Activated CD8-positive, alpha-beta T cell treated with anti-CD3 and anti-CD28 coated beads for 36 hours (primary cell): Measurements from ENCODE around the gene LMNTD1. TPM values are rescaled to one million over a fixed set of nuclear protein-coding genes. Genes with fewer than 3 reads are reported as not detected.
A peak's percentile ranks its signal among the peaks of the same experiment; 100 is the strongest.

Experiments
- ATAC-seq: fragments of 200-7000 bp; cut with Tn5 transposase; one replicate; pipeline ENCODE4 v1.10.0; 2021; ENCODE audit warnings: mild to moderate bottlenecking, moderate library complexity
- CTCF ChIA-PET: fragments of 350-600 bp; sonication (Branson Sonifier 250); formaldehyde crosslinking; loops from one replicate; lab custom pipeline; 2021; ENCODE audit warnings: antibody characterized with exemption; lab: Charles Lee
- POLR2A ChIA-PET: fragments of 350-600 bp; sonication (Branson Sonifier 250); formaldehyde crosslinking; loops from one replicate; lab custom pipeline; 2021; ENCODE audit warnings: antibody characterized with exemption; lab: Charles Lee
- DNase-seq: peaks from one replicate; pipeline ENCODE4 v3.0.0-alpha.2; 2020
- H3K27ac Mint-ChIP-seq: one replicate; pipeline ENCODE4 v1.8.0; 2021; ENCODE audit warnings: mild to moderate bottlenecking, mixed read lengths
- H3K27me3 Mint-ChIP-seq: one replicate; pipeline ENCODE4 v1.8.0; 2021; ENCODE audit warnings: mixed read lengths
- H3K36me3 Mint-ChIP-seq: one replicate; pipeline ENCODE4 v1.8.0; 2021; ENCODE audit warnings: low read depth, mixed read lengths
- H3K4me1 Mint-ChIP-seq: one replicate; pipeline ENCODE4 v1.8.0; 2021; ENCODE audit warnings: low read depth, mixed read lengths
- H3K4me3 Mint-ChIP-seq: one replicate; pipeline ENCODE4 v1.8.0; 2021; ENCODE audit warnings: mild to moderate bottlenecking, moderate library complexity, mixed read lengths
- H3K9me3 Mint-ChIP-seq: one replicate; pipeline ENCODE4 v1.8.0; 2021; ENCODE audit warnings: mixed read lengths
- CTCF ChIP-seq: fragments of 200-600 bp; IDR thresholded peaks from one replicate; pipeline ENCODE4 v1.8.0; 2022; ENCODE audit warnings: antibody characterized with exemption, mild to moderate bottlenecking
- intact Hi-C: fragments of 100-400 bp; cut with micrococcal nuclease; formaldehyde crosslinking; loops from one replicate; pipeline ENCODE4 v1.10.0; 2022
- total RNA-seq, 2 experiments: library from RNA; stranded (reverse); gene quantifications; one replicate each; pipeline ENCODE4 v1.2.3, GENCODE V29; 2021

LMNTD1 gene
- total RNA-seq, 2 experiments from 2014 or later: not detected

- Mint-ChIP-seq H3K4me3 (peak overlapping the region; percentile 35), H3K36me3 (no peaks in the 10 kb centered on the region), H3K27ac (no peak overlapping the region), H3K27me3 (no peaks in the 10 kb centered on the region), H3K4me1 (peaks cover 5% of the 10 kb centered on the region), H3K9me3 (no peaks in the 10 kb centered on the region)
- DNase-seq (peak; percentile 32), ATAC-seq (peak; percentile 67)
- POLR2A ChIA-PET: interaction anchor here (0.6 kb wide), 1 partner anchor 1237 kb away, joined by 3 read pairs; no protein-coding TSS in a partner anchor
- TF ChIP-seq CTCF: peak; percentile 77
- CTCF ChIA-PET: interaction anchor here (0.6 to 2.3 kb wide), 43 partner anchors 10 to 595 kb away, joined by 3 to 10 read pairs (median 3); no protein-coding TSS in a partner anchor
- intact Hi-C loops: loop anchor here (5.0 to 10.0 kb wide), 2 partner anchors 118 to 591 kb away; partner anchors contain the start of gene LMNTD1
Observed at GRCh38 chr12:25436206-25437030, 116.7 kb downstream of the LMNTD1 start.

GRCh38 chr12:25435431-25435830 is 117.7 kb downstream of the LMNTD1 start:
- DNase-seq (no peak), ATAC-seq (no peak)
- CTCF ChIA-PET: interaction anchor here (0.8 to 2.3 kb wide), 16 partner anchors 11 to 597 kb away, joined by 3 to 10 read pairs (median 6); no protein-coding TSS in a partner anchor
- no peak overlapping the region for H3K4me3 Mint-ChIP-seq
- no peaks in the 10 kb centered on the region for H3K36me3 Mint-ChIP-seq
- H3K9me3 Mint-ChIP-seq: no peaks in the 10 kb centered on the region
- intact Hi-C loops: loop anchor here (5.0 to 10.0 kb wide), 2 partner anchors 119 to 592 kb away; partner anchors contain the start of gene LMNTD1
- no peaks in the 10 kb centered on the region for H3K27me3 Mint-ChIP-seq
- no peak overlapping the region for H3K27ac Mint-ChIP-seq
- POLR2A ChIA-PET: no interaction called here
- peaks cover 5% of the 10 kb centered on the region for H3K4me1 Mint-ChIP-seq
- no peak for TF ChIP-seq CTCF

GRCh38 chr12:25434515-25434914 is 118.6 kb downstream of the LMNTD1 start:
- no peak for TF ChIP-seq CTCF
- Mint-ChIP-seq H3K4me3 (no peak overlapping the region), H3K27me3 (no peaks in the 10 kb centered on the region), H3K36me3 (no peaks in the 10 kb centered on the region), H3K4me1 (peaks cover 7% of the 10 kb centered on the region), H3K9me3 (no peaks in the 10 kb centered on the region), H3K27ac (no peak overlapping the region)
- DNase-seq (no peak), ATAC-seq (no peak)
- intact Hi-C loops: loop anchor here (10.0 kb wide), 1 partner anchor 120 kb away; the partner anchor contains the start of gene LMNTD1
- ChIA-PET POLR2A (no interaction called here), CTCF (interaction anchor here (1.0 to 2.3 kb wide), 4 partner anchors 9 to 443 kb away, joined by 3 to 8 read pairs (median 5); no protein-coding TSS in a partner anchor)

- POLR2A ChIA-PET: no interaction called here
Observed at GRCh38 chr12:25433581-25434325, 119.3 kb downstream of the LMNTD1 start.

More at GRCh38 chr12:25433581-25434325, 119.3 kb downstream of the LMNTD1 start:
- CTCF ChIA-PET: interaction anchor here (1.0 to 1.7 kb wide), 5 partner anchors 8 to 443 kb away, joined by 3 to 8 read pairs (median 3); no protein-coding TSS in a partner anchor
- Mint-ChIP-seq H3K4me1 (peaks cover 7% of the 10 kb centered on the region), H3K9me3 (no peaks in the 10 kb centered on the region), H3K4me3 (no peak overlapping the region), H3K36me3 (no peaks in the 10 kb centered on the region), H3K27me3 (no peaks in the 10 kb centered on the region), H3K27ac (no peak overlapping the region)
- intact Hi-C loops: loop anchor here (10.0 kb wide), 1 partner anchor 121 kb away; the partner anchor contains the start of gene LMNTD1
- DNase-seq (no peak), ATAC-seq (no peak)
- no peak for TF ChIP-seq CTCF
